ENCODE measurements around the gene ZNF74. TPM values are rescaled to one million over a fixed set of nuclear protein-coding genes. Genes with fewer than 3 reads are reported as not detected.
"Not testable (repeated sequence)": the region's sequence is repeated elsewhere in the genome, so short reads cannot be mapped to it uniquely, and the experiment has no call there.

Gene ZNF74
- total RNA-seq, 1 donor from 2014 or later = 54.2 TPM

- Mint-ChIP-seq H3K27ac (ENCODE audit: unreplicated experiment) (no peak overlapping the region), H3K4me3 (peak overlapping the region; percentile 55), H3K27me3 (ENCODE audit: low read depth) (no peaks in the 10 kb centered on the region), H3K36me3 (ENCODE audit: low read depth) (peaks cover 13% of the 10 kb centered on the region), H3K4me1 (peaks cover 10% of the 10 kb centered on the region), H3K9me3 (no peaks in the 10 kb centered on the region)
- DNase-seq (ENCODE audit: low read depth, low spot score) = no peak
- TF ChIP-seq CTCF (conservative IDR thresholded peaks at IDR 0.05) = no peak
Measured at GRCh38 chr22:20446383-20446970, 52.5 kb downstream of the ZNF74 start.

- Mint-ChIP-seq H3K4me1 (peaks cover 10% of the 10 kb centered on the region), H3K27ac (ENCODE audit: unreplicated experiment) (no peak overlapping the region), H3K4me3 (no peak overlapping the region), H3K36me3 (ENCODE audit: low read depth) (peaks cover 13% of the 10 kb centered on the region), H3K27me3 (ENCODE audit: low read depth) (no peaks in the 10 kb centered on the region), H3K9me3 (no peaks in the 10 kb centered on the region)
- no peak for TF ChIP-seq CTCF (conservative IDR thresholded peaks at IDR 0.05)
- no peak for DNase-seq (ENCODE audit: low read depth, low spot score)
Measured at GRCh38 chr22:20448630-20449029, 54.7 kb downstream of the ZNF74 start.

GRCh38 chr22:20449819-20450550 lies 56.0 kb downstream of the ZNF74 start:
- no peaks in the 10 kb centered on the region for H3K27me3 Mint-ChIP-seq (ENCODE audit: low read depth)
- no peak overlapping the region for H3K4me3 Mint-ChIP-seq
- peaks cover 8% of the 10 kb centered on the region for H3K36me3 Mint-ChIP-seq (ENCODE audit: low read depth)
- H3K4me1 Mint-ChIP-seq = peaks cover 10% of the 10 kb centered on the region
- H3K9me3 Mint-ChIP-seq = no peaks in the 10 kb centered on the region
- H3K27ac Mint-ChIP-seq (ENCODE audit: unreplicated experiment) = no peak overlapping the region
- TF ChIP-seq CTCF (conservative IDR thresholded peaks at IDR 0.05) = no peak
- no peak for DNase-seq (ENCODE audit: low read depth, low spot score)

- Mint-ChIP-seq H3K9me3 (no peaks in the 10 kb centered on the region), H3K4me3 (no peak overlapping the region), H3K27me3 (ENCODE audit: low read depth) (no peaks in the 10 kb centered on the region), H3K27ac (ENCODE audit: unreplicated experiment) (no peak overlapping the region), H3K4me1 (peaks cover 10% of the 10 kb centered on the region), H3K36me3 (ENCODE audit: low read depth) (peaks cover 12% of the 10 kb centered on the region)
- no peak for DNase-seq (ENCODE audit: low read depth, low spot score)
- no peak for TF ChIP-seq CTCF (conservative IDR thresholded peaks at IDR 0.05)
Measured at GRCh38 chr22:20450551-20450906, 56.6 kb downstream of the ZNF74 start.

GRCh38 chr22:20451129-20451778 lies 57.3 kb downstream of the ZNF74 start:
- not testable (repeated sequence) for H3K27ac Mint-ChIP-seq (ENCODE audit: unreplicated experiment); DNase-seq (ENCODE audit: low read depth, low spot score); H3K9me3 Mint-ChIP-seq; H3K27me3 Mint-ChIP-seq (ENCODE audit: low read depth); H3K4me3 Mint-ChIP-seq
- Mint-ChIP-seq H3K36me3 (ENCODE audit: low read depth) (peaks cover 12% of the 10 kb centered on the region), H3K4me1 (peaks cover 17% of the 10 kb centered on the region)

GRCh38 chr22:20451920-20452319 lies 58.0 kb downstream of the ZNF74 start:
- no peak overlapping the region for H3K4me3 Mint-ChIP-seq
- H3K9me3 Mint-ChIP-seq = no peaks in the 10 kb centered on the region
- H3K27me3 Mint-ChIP-seq (ENCODE audit: low read depth) = no peaks in the 10 kb centered on the region
- H3K4me1 Mint-ChIP-seq = peaks cover 16% of the 10 kb centered on the region
- no peak for DNase-seq (ENCODE audit: low read depth, low spot score)
- no peak for TF ChIP-seq CTCF (conservative IDR thresholded peaks at IDR 0.05)
- H3K36me3 Mint-ChIP-seq (ENCODE audit: low read depth) = peaks cover 8% of the 10 kb centered on the region
- peak overlapping the region; percentile 40 for H3K27ac Mint-ChIP-seq (ENCODE audit: unreplicated experiment)
